Activated naive CD4-positive, alpha-beta T cell treated with anti-CD3 and anti-CD28 coated beads, Interleukin-2, amount 50 U/mL, for 16 hours (primary cell): ENCODE data around the gene CDKAL1.

Source experiments
- DNase-seq: peaks from one replicate; pipeline ENCODE4 v3.0.0-alpha.2; 2020

The CDKAL1 gene

DNA sequence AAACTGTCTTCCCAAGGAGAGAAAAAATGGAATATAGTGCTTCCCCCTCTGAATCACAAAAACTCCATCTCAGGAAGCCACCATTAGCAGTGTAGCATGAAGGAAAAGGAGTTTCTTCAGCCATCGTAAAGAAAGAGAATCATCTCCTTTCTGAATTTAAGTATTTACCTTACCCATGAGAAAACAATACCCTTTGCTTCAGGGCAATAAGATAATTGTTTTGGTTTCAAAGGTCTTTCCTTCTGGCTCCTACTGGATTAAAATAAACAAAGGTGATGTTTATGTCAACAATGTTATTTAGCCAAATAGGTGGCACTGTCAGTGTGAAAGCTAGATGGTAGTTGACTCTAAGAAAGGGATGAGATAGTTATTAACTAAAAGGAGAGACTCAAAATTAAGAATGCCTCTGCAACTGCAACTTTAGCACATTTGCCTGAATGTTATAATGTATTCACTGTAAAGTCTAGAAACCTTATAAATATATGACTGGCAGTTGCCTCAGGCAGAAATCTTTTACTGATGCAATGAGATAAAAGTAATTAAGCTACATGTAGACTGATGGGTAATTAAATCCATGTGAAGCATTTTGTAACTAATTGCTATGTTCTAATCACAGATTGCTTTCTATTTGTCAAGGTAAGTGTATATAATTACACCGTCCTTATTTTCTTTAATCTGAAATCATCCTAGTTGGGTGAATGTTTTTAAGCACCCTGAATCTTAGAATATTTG lies 399.0 kb downstream of the CDKAL1 start:
- DNase-seq, result no peak

DNA sequence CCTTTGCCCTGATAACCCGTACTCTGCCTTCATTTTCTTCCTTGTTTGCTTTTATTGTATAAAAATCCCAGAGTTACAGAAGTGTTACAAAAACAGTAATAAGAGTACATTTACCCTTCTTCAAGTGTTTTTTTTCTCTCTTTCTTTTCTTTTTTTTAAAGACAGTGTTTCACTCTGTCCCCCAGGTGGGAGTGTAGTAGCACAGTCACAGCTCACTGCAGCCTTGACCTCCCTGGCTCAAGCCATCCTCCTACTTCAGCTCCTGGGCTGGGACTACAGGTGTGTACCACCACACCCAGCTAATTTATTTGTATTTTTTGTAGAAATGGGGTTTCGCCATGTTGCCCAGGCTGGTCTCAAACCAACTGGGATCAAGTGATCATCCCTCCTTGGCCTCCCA lies 402.7 kb downstream of the CDKAL1 start:
- no peak for DNase-seq

DNA sequence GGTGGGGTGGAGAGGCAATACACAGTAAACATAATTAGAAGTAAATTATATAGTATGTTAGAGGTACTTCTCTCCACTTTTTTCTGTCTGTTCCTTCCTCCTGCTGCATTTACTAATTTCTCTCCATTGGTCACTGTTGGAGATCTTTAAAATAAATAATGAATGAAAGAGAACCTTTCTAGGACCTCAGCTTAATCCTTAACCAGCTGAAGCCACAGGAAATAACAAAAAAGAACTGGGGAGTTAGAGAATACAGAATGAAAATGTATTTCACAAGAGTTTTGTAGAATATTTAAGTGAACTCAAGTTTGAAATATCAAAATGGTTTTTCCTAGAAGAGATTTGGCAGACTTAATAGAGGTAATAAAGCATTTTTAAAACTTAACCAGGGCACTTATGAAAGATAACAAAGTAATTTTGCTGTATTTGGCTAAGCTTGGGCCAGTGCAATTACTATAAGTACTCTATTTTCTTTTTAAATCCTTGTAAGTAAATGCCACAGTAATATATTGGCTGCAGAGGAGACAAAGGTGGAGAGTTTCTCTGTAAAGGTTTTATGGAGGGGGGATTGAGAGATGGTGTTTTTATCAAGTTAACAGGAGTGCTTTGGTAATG lies 405.0 kb downstream of the CDKAL1 start:
- DNase-seq, result no peak

DNA sequence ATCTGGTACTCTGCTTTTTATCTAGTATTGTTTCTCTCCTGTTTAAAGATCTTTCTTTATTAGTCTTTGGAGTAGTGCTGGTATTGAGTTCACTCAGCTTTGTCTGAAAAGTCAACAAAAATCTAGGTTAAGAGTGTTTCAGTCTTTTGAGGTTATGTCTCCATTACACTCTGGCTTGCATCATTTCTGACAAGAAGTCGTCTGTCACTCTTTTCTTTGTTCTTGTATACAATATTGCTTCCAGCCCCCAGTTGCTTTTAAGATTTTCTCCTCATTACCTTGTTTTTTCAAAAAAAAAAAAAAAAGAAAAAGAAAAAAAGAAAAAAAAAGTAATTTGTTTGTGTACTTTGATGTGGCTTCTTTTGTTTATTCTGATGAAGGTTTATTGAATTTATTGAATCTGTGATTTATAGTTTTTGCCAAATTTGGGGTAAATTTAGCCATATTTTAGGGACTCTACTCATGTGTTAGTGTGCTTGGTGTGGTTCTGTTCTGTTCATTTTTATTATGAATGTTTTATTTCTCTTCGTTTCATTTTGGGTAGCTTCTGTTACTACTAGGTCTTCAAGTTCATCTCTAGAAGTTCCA lies 408.9 kb downstream of the CDKAL1 start:
- no peak for DNase-seq

DNA sequence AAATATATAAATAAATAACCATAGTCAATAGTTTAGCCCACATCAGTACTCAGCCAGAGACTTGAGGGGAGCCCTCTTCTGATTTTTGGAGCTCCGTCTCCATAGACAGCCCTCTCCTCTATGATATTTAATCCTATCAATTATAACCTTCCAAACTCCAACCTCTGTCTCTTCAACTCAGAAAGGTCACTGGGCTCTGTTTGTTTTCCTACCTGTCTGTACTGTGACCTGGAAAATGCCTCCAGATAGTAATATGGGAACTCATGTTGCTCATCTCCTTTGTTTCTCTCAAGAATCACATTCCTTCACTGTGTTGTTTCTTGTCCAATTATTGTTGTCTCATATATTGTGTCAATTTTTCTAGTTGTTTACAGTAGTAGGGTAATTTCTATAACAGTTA lies 409.7 kb downstream of the CDKAL1 start:
- DNase-seq, result no peak

DNA sequence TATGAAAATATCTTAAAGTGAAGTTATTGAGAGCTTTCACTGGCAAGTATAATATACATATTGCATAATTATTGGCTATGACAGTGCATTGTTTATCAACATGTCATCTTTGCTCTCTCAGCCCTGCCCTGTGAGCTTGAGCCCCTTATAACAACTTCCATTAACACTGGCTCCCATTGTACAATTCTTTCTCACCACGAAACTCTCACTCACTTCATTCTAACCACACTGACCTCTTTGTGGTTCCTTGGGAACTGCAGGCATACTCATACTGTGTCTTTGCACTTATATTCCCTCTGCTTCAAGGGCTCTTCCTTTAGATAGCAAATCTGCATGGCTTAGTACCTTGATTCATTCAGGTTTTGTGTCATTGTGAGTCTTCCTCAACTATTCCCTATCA lies 411.8 kb downstream of the CDKAL1 start:
- no peak for DNase-seq

DNA sequence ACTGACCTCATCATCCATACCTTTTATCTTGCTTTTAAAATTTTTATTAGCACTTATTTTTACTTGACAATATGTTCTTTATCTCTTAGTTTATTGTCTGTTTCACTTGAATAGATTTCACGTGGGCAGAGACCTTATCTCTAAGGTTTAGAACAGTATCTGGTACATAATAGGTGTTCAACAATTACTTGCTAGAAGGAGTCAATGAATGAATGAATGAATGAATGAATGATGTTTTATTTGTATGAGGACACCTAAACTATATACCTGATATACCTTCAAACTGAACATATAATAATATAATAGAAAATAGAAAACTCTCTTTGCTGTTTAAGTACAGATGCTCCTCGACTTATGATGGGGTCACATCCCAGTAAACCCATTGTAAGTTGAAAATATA lies 412.6 kb downstream of the CDKAL1 start:
- DNase-seq, result no peak

DNA sequence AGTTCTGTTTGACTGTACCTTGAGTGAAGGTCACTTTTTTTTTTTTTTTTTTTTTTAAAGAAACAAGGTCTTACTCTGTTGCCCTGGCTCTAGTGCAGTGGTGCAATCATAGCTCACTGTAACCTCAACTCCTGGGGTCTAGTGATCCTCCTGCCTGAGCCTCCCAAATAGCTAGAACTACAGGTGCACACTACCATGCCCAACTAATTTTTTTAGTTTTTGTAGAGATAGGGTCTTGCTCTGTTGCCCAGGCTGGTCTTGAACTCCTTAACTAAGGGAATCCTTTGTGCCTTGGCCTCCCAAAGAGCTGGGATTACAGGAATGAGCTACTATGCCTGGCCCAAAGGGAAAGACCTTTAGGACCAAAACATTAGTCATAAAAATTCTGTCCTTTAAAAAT lies 413.7 kb downstream of the CDKAL1 start:
- DNase-seq, result no peak

DNA sequence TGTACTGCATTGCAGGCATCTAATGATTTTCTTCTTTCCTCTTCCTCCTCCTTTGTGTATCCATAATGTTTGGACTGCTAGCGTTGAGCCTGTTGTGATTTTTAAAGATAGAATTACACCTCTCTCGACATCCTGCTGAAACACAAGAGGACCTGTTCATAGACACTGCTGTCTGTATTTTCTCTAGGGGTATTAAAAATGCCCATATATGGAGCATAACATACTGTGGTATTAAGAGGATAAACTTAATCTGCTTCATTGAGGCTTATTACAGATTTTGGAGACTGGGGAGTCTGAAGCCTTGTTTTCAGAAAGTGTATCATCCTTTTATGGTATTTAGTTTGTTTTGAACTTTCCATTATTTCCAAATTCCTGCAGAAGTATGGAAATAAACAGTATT lies 414.3 kb downstream of the CDKAL1 start:
- no peak for DNase-seq

DNA sequence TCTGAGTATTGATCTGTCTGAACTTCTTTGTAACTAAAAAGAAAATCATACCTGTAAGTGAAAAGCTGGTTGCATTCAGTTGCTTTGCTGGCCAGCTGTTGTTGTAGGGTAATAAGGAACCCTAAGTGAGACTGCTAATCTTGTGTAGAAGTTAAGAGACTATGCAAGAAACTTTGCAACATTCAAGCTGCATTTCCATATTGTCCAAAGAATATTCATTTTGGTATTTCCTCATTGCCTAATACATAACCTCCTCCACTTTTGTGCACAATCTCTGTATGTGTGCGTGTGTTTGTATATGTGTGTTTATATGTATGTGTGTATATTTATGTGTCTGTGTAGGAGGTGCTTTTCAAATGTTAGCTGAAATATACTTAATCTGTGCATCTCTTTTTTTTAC lies 414.9 kb downstream of the CDKAL1 start:
- DNase-seq, result no peak

DNA sequence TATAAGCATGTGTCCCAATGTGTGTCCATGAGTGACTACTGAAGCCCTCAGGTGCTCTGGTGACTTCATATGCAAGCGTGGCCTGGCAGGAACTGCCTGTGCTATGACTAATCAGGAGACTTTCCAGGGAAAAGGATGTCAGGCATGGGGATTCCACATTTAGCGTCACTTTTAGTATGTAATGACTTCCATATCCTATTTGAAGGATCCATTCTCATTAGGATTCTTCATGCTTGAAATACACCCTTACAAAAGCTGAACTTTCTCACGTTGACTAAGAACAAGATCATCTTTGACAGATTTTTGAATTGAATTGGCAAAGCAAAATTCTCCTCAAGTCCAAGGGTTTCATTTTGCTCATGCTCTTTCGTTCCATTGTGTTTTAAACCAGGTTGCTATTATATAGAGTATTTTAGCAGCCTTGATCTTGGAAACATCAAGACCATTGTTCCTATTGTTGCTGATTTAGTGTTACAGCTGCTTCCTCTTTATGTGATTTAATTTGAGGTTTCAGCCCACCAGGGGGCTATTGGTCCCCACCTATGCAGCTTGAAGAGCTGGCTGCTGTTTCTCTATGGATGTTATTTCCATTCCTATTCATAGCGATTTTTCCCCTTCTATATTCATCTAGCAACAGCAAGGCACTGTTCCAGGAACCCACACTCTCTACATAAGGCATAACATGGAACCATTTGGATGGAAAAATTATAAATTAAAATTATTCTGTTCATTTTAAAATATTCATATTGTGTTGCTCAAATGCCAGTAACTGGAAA lies 418.6 kb downstream of the CDKAL1 start:
- DNase-seq, result no peak

DNA sequence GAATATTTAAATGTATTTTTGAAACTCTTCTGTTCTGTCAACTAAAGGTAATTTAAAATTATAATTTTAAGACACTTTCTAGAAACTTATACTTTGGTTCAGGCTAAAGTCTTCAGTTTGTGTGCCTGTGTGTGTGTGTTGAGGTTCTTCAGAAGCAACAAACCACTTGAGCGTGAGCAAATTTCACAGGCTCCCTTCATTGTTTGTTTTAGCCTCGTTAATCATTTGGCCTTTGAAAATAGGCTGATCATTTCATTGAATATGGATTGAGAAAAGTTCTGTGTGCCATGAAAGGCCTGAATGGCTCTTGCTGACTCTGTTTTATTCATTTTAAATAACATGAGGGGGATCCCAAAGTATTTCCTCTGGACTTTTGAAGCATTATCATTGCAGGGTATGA lies 420.1 kb downstream of the CDKAL1 start:
- DNase-seq, result no peak

DNA sequence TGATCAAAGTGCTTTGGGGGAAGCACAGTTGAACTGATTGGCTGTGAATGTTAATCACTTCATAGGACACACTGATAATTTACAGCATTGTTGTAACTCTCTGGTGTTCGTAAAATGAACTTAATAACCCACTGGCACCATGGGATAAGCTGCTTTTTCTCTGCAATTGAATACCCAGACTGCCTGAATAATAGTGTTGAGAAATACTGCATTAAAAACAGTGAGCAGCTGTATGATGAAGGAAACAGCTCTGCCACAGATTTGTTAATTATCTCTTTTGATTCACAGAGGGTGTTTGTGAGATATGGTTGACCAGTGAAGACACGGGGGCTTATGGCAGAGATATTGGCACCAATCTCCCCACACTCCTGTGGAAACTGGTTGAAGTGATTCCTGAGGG lies 420.9 kb downstream of the CDKAL1 start:
- DNase-seq, result no peak

DNA sequence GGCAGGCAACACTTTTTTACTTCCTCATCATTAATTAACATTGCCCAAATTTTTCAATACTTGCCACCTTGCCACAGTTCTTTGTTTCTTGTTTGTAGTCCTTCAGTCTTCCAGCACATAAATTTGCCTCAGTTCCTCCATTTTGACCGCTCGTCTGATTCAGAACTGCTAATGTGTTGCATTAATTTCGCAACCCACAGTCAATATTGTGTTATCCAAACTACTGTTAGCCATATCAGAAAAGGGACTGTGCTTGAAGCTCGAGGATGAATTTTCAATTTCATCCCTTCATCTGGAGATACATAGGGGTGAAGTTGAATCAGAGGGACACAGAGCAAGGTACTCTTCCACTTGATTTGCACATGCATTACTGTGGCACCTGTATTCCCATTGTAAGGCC lies 421.5 kb downstream of the CDKAL1 start:
- no peak for DNase-seq

DNA sequence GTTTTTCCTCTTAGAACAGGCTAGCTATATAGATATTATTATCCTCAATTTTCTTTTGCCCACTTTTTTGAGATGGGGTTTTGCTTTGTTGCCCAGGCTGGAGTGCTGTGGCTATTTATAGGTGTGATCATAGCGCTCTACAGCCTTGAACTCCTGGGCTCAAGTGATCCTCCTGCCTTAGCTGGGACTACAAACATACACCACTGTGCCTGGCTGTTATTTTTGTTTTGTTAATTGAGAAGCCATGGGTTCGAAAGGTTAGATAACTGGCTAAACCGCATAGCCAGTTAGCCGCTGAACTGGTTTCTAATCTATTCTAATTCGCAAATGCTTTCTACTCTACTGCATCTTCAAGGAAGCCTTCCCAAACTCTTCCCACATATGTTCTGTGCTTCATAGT lies 425.8 kb downstream of the CDKAL1 start:
- DNase-seq, result no peak

DNA sequence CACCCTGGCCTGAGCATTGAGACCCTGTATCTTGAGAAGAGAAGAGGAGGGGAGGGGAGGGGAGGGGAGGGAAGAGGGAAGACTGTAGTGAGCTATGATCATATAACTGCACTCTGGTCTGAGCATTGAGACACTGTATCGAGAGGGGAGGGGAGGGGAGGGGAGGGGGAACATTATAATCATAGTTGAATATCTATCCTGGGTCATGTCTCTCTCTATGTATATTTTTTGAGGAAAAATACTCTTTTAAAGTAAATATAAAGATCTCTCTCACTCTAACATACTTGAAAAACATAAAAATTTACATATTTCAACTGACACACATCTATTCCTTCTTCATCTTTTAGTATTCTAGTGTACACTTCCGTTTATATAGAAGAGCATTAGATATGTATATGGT lies 431.0 kb downstream of the CDKAL1 start:
- DNase-seq, result no peak

DNA sequence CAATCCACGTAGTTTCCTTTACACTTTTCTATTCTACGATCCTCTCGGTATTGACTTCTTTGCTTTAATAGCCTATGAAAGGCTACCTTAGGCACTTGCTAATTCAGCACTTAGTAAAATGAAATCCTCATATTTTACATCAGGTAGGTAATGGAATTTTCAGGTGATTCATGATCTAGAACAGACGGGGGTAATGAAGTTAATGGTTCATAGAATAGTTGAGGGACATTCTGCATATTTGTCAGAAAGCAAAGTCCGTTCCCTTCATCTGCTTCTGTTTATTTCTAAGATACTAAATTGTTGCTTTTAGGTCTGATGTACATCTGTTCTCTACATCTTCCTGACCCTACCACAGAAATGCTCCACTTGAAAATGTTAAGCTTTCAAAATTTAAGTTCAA lies 431.7 kb downstream of the CDKAL1 start:
- no peak for DNase-seq

DNA sequence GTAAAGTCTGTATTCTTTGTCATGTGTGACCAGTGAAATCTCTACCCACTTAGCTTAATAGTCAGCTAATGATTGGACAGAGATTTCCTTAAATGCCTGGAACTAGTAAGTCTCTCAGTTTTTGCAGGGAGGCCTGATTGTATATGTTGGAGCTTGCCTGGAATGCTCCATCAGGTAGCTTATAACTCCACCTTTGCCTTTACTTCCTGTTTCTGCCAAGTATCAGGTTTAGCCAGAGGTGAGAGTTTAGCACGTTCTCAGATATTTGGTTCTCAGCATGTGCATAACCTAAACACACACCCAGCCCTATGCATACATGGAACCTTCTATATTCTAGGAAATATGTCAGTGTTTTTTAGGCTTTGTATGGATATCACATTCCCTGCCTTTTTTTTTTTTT lies 435.3 kb downstream of the CDKAL1 start:
- DNase-seq, result no peak

DNA sequence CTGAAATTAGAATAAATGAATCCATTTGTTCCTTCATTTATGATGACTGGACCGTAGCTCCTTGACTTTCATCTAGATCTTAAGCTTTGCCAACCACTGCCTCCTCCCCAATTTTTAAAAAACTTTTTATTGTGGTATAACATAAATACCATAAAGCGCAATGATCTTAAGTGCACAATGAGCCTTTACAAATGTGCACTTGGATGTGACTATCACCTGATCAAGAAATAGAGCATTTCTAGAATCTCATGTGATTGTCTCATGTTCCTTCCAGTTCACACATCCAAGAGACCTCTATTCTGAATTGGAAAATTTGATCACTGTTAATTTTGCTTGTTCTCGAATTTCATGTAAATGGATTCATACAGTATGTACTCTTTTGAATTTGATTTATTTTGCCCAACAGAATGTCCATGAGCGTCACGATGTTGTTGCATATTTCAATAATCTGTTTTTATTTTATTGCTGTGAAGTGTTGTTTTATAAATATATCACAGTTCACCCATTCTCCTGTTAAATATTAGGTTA lies 442.2 kb downstream of the CDKAL1 start:
- no peak for DNase-seq

DNA sequence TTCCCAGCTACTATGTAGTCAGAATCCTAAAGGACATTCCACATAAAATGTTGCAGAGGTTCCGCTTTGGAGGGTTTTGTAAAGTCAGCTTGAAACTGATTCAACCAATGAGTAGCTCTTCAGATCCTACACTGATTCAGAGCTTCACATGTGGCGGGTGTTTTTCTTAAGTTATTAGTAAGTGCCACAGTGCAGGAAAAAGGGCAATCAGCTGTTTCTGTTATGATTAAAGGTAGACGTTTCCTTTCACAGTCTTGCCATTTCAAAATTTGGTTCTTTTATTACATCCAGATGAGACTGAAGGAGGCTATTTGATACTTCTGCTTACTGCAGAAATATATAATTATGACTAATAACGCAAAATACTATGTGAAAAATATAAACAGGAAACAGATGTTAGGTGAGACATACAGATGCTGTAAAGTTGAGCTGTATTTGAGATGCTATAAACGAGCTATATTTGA lies 443.9 kb downstream of the CDKAL1 start:
- DNase-seq, result no peak

DNA sequence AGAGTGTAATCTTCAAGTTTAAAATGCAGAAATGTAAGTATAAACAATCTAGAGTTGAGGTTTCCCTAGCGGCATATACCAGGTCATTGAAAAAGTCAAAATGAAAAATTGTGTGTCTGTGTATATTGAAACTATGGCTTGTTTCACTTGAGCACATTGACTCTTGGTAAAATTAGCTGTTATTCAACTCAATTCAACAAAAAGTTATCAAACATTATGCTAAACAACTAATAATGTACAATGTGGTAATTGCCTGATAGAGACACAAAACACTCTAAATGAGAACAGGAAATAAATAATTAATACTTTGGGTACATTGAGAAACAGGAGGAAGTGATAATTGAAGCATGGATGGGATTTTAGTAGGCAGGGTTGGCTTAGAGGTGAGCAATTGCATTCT lies 444.8 kb downstream of the CDKAL1 start:
- DNase-seq, result no peak

DNA sequence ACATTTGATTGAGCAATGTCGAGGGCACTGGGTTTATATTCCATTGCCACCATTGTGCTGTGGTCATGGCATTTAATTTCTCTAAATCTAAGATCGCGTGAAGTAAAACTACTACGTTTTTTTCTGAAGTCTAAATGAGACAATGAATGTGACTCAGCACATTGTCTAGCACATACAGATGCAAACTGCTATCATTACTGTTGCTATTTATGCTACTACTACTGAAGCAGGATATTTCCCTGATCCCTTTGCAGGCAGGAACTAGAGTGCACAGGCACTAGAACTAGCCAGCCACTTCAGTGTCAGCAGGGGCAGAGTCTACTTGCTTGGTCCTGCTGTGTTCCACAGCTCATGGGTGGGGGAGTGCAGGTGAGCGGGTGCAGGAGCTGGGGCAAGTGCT lies 449.7 kb downstream of the CDKAL1 start:
- no peak for DNase-seq

DNA sequence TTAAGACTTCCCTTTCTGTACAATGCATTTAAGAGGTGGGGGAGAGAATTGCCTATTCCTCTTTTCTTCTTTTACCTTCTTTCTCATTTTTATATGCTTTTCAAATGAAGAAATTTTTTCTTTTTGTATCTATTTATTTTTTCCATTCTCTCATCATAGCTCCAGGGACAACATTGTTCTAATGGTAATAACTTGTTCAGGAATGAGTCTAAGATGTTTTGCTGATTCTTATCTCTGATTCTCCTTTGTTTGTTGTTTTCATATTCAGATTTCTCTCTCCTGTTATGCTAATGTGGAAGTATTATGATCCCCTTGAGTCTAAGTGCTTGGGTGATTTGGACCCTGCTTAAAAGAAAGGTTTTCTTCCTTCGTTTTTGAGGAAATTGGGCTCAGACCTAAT lies 451.6 kb downstream of the CDKAL1 start:
- DNase-seq, result no peak

DNA sequence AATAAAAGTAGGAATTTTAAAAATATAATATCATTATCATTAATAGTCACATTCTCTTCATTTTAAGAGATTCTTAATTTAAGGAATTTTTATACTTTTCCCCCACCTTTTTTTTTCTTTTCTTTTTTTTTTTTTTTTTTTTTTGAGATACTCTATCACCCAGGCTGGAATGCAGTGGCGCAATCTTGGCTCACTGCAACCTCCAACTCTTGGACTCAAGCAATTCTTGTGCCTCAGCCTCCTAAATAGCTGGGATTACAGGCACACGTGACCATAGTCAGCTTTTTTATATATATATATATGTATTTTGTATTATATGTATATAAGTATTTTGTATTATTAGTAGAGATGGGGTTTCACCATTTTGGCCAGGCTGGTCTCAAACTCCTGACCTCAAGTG lies 457.7 kb downstream of the CDKAL1 start:
- no peak for DNase-seq
